Stimulated activated CD4-positive, alpha-beta T cell treated with anti-CD3 and anti-CD28 coated beads, TNF-alpha, amount 100 ng/mL, for 48 hours (primary cell): ENCODE measurements around the gene OLFM1.

Source experiments
- DNase-seq, 3 donors: peaks; one replicate each; pipeline ENCODE4 v3.0.0-alpha.2; 2020; ENCODE audit warnings: low read depth in 3 of 3

The OLFM1 gene

DNA sequence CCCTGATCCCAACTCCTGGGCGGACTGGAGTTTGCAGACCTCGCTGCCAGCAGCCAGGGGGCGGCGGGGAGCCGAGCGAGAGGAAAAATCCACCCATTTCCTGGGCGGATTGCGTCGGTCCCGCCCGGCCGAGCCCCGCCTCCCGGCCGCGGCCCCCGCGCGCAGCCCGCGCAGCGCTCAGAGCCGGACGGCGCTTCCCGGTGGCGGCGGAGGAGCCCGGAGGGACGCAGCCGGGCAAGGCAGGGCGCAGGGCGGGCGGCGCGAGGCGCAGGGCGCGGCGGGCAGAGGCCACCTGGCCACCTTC lies at the start of gene OLFM1:
Gene OLFM1, plus strand, starts transcription at position 180 of the 304 bp plus-strand sequence. CDS start 322 bp downstream, outside the sequence.
- DNase-seq = peak; percentile 15 to 29 (median 27)

- DNase-seq = no peak
Measured at GRCh38 chr9:135038331-135038730, 49.1 kb upstream of the OLFM1 start.

- no peak for DNase-seq
Measured at GRCh38 chr9:135038826-135039225, 48.6 kb upstream of the OLFM1 start.

- no peak for DNase-seq
Measured at GRCh38 chr9:135039266-135039870, 48.1 kb upstream of the OLFM1 start.

GRCh38 chr9:135039916-135040645 lies 47.4 kb upstream of the OLFM1 start:
- DNase-seq = no peak

- no peak for DNase-seq
Measured at GRCh38 chr9:135040892-135041291, 46.6 kb upstream of the OLFM1 start.

- no peak for DNase-seq
Measured at GRCh38 chr9:135043345-135043744, 44.1 kb upstream of the OLFM1 start.

- no peak for DNase-seq
Measured at GRCh38 chr9:135045264-135045927, 42.1 kb upstream of the OLFM1 start.

DNA sequence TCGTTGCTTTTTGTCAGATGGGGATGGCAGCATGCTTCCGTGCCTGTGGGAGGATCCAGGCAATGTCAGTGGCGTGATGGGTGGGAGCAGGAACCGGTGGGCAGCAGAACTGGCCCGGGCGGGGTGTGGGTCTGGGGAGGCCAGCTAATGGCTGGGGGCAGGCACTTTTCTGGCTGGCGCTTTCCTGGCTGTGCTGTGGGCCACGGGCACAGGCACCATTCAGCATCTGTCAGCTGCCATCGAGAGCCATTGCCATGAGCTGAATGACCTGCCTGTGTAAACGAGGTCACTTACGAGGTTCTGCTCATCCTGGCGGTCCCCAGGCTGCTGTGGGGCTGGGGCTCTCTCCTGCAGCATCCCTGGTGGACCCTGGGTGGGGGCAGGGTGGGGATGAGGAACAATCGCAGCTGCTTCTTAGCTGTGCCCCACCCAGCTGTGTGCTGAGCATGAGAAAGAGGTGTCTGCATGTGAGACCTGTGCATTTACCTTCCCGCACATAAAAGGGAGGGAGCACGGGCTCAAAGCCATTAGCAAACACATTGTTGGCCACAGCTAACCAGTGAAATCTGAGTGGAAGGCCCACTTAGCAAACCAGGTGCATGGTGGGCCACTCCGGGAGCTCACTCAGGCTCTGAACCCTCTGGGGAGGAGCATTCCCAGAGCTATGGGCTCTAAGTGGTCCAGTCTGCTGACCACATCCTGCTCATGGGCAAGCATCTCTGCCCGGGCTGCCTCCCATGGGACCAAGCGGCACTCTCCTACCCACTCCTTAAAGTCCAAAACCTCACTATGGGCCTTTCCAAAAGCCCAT lies 41.3 kb upstream of the OLFM1 start:
- no peak for DNase-seq

GRCh38 chr9:135046739-135047350 lies 40.6 kb upstream of the OLFM1 start:
- no peak for DNase-seq

DNA sequence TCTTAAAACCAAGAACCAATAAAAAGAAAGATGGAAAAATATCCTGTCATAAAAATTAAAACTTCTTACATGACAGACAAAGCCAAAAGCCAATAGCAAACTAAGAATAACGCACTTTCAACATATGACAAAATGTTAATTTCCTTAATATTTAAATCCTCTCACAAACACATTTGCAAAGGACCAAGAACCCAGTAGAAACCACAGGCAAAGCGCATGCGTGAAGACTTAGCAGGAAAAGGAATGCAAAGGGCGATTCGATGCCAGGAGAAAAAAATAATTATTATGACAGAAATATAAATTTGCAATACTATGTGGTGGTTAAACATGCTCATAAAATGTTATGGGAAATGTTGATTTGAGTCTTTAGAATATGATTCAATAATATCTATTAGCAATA lies 39.9 kb upstream of the OLFM1 start:
- DNase-seq = no peak

GRCh38 chr9:135048046-135048757 lies 39.3 kb upstream of the OLFM1 start:
- DNase-seq = no peak

DNA sequence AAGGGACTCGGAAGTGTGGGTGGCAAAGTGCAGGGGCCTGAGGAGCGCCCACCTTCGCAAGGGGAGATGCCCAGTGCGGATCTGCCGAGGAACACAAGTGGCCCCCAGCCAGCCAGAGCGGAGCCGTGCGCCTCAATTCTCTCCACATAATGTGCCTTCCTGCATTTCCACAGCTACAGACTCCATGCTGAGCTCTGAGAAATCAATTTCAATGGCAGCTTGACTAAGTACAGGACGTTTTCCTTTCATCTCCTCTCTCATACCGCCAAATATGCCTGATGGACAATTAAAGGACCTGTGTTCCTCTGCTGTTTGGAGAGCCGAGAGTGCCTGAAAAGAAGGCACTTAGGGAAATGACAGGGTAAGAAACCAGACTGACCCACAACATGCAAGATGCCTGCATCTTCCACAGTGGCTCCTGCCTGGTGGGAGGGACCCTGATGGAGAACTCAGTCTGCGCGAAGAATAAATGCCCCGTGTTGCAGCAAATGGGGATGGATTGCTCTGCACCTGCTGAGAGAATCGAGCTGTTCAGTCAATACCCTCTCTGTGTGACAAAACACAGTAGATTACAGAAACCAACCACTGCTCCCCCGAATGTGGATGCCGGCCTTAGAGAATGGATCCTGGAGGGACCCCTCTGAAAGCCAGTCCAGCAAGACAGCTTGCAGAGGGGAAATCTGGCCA lies 38.6 kb upstream of the OLFM1 start:
- no peak for DNase-seq

- DNase-seq = no peak
Measured at GRCh38 chr9:135049460-135049859, 38.0 kb upstream of the OLFM1 start.

GRCh38 chr9:135050072-135050990 lies 37.1 kb upstream of the OLFM1 start:
- no peak for DNase-seq

DNA sequence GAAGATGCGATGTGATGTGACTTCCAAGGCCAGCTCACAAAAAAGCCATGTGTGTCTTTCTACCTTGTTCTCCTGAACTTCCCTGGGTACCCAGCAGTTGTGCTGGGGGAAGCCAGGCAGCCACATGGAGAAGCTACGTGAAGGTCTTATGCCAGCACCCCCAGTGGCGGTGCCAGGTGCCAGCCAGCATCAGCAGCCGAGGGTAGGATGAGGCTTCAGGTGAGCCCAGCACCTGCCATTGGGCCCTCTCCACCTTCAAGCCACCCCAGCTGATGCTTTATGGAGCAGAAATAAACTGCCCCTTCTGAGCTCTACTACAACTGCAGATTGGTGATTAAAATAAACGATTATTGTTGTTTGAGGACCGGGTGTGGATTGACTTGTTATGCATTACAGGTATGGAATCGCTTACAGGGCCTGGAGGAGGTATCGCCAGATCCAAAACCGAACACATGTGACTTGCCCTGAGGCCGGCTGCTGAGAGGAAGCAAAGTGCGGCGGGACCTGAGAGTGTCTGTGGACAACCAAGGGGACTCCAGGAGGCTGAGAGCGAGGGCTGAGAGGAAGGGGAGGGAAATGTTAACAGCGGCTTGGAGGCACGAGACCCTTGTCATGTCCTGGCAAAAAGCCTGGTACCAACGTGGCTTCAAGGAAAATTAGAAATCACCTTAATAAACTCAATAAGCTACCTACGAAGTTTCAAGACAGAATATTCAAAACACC lies 36.0 kb upstream of the OLFM1 start:
- DNase-seq = no peak

GRCh38 chr9:135053133-135053532 lies 34.3 kb upstream of the OLFM1 start:
- DNase-seq = no peak

DNA sequence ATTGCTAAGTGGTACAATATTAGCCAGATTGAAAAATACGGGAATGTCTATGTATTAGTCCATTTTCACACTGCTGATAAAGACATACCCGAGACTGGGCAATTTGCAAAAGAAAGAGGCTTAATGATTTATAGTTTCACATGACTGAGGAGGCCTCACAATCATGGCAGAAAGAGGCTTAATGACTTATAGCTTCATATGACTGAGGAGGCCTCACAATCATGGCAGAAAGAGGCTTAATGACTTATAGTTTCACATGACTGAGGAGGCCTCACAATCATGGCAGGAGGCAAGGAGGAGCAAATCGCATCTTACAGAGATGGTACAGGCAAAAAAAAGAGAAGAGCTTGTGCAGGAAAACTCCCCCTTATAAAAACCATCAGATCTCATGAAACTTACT lies 32.3 kb upstream of the OLFM1 start:
- no peak for DNase-seq

DNA sequence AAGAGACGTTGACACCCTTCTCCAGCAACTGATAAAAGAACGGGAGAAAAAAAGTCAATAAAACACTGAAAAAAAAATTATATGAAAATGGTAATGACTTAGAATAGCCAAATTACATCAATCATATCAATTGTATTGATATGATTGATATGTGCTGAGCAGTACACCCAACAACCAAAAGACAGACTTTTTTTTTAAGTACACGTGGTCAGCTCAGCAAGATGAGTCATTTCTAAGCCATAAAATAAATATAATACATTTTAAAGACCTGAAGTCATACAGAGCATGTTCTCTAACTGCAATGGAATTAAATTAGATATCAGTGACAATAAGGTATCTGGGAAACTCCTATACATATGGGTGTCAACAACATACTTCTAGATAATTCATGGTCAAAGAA lies 30.9 kb upstream of the OLFM1 start:
- DNase-seq = no peak
